Keratinocyte (primary cell): ENCODE measurements around the gene DPM3. TPM values are rescaled to one million over a fixed set of nuclear protein-coding genes. Genes with fewer than 3 reads are reported as not detected.

Source experiments
- DNase-seq: peaks from one replicate; pipeline ENCODE4 v3.0.0-alpha.2; 2011; ENCODE audit warnings: low read depth, missing footprints, low spot score
- FAIRE-seq: peaks from 2 replicates; lab custom pipeline; 2011; peaks lifted over from hg19 to GRCh38; lab: Jason Lieb, UNC
- H2AFZ ChIP-seq: 2 replicates; pipeline ENCODE4 v1.6.0; 2012; ENCODE audit warnings: low read length, control low read depth, inconsistent platforms; ENCODE audit not compliant: control insufficient read depth
- H3K27ac ChIP-seq: 2 replicates; pipeline ENCODE4 v1.5.1; 2011; ENCODE audit warnings: low read length; ENCODE audit not compliant: control insufficient read depth, insufficient read depth
- H3K27me3 ChIP-seq: 3 replicates; pipeline ENCODE4 v1.6.0; 2011; ENCODE audit warnings: low read length; ENCODE audit not compliant: control insufficient read depth, insufficient read depth; ENCODE audit errors: extremely low read depth
- H3K36me3 ChIP-seq, 2 experiments: 2 replicates in 1 of 2; 3 replicates in 1 of 2; pipeline ENCODE4 v1.5.1; 2011; ENCODE audit warnings: low read length in 2 of 2, mild to moderate bottlenecking in 1 of 2; ENCODE audit not compliant: control insufficient read depth in 2 of 2, insufficient read depth in 2 of 2; ENCODE audit errors: extremely low read depth in 1 of 2
- H3K4me1 ChIP-seq: 3 replicates; pipeline ENCODE4 v1.5.1; 2011; ENCODE audit warnings: low read length; ENCODE audit not compliant: control insufficient read depth, insufficient read depth; ENCODE audit errors: extremely low read depth
- H3K4me2 ChIP-seq: 3 replicates; pipeline ENCODE4 v1.6.0; 2011; ENCODE audit warnings: low read depth, low read length; ENCODE audit not compliant: control insufficient read depth, insufficient read depth; ENCODE audit errors: extremely low read depth
- H3K4me3 ChIP-seq, 3 experiments: fragments of 200-600 bp in 1 of 3; sonication (generic) in 1 of 3; 2 replicates in 2 of 3; 3 replicates in 1 of 3; pipeline ENCODE4 v1.5.1; 2011 to 2016; ENCODE audit warnings: low read length in 3 of 3, mild to moderate bottlenecking in 3 of 3, control low read depth in 2 of 3, inconsistent platforms in 1 of 3, low read depth in 1 of 3, mixed read lengths in 1 of 3, mixed run types in 1 of 3, moderate library complexity in 1 of 3; ENCODE audit not compliant: control insufficient read depth in 2 of 3, insufficient read depth in 2 of 3; ENCODE audit errors: extremely low read depth in 1 of 3
- H3K79me2 ChIP-seq: 2 replicates; pipeline ENCODE4 v1.6.0; 2012; ENCODE audit warnings: low read length; ENCODE audit not compliant: control insufficient read depth, insufficient read depth
- H3K9ac ChIP-seq: 3 replicates; pipeline ENCODE4 v1.6.0; 2011; ENCODE audit warnings: low read length; ENCODE audit not compliant: control insufficient read depth, insufficient read depth; ENCODE audit errors: extremely low read depth
- H3K9me1 ChIP-seq: 3 replicates; pipeline ENCODE4 v1.6.0; 2011; ENCODE audit warnings: low read length; ENCODE audit not compliant: control insufficient read depth, insufficient read depth; ENCODE audit errors: extremely low read depth
- H3K9me3 ChIP-seq: 2 replicates; pipeline ENCODE4 v1.5.1; 2012; ENCODE audit warnings: low read depth, low read length; ENCODE audit not compliant: control insufficient read depth
- H4K20me1 ChIP-seq: 3 replicates; pipeline ENCODE4 v1.6.0; 2011; ENCODE audit warnings: low read length; ENCODE audit not compliant: control insufficient read depth, insufficient read depth; ENCODE audit errors: extremely low read depth
- CTCF ChIP-seq, 3 experiments: IDR thresholded peaks in 1 of 3; conservative IDR thresholded peaks in 1 of 3; optimal IDR thresholded peaks in 1 of 3; 2 replicates in 2 of 3; 3 replicates in 1 of 3; pipeline versions ENCODE3 to v1.5.1; 2011; ENCODE audit warnings: low read length in 3 of 3, mild to moderate bottlenecking in 3 of 3, moderate library complexity in 2 of 3, control low read depth in 1 of 3, inconsistent platforms in 1 of 3; ENCODE audit not compliant: insufficient read depth in 2 of 3; ENCODE audit errors: extremely low read depth in 1 of 3
- EZH2 ChIP-seq: IDR thresholded peaks from one replicate; pipeline ENCODE4 v1.6.1; 2012; ENCODE audit warnings: inconsistent platforms, mild to moderate bottlenecking, low read length, moderate library complexity
- dilution Hi-C: fragments of 300-500 bp; cut with MboI; formaldehyde crosslinking; loops from one replicate; pipeline ENCODE4 v1.7.0; 2020; ENCODE audit warnings: low sequenced_read_pairs; ENCODE audit not compliant: extremely low pct_ligation_motif_present
- polyA plus RNA-seq, 5 experiments: library from polyadenylated mRNA; depleted of rRNA in 3 of 5; stranded (reverse) in 3 of 5; stranded (forward) in 1 of 5; unstranded in 1 of 5; fragments of >200 nt; gene quantifications; 1 replicate in 1 of 5; 2 replicates in 3 of 5; 3 replicates in 1 of 5; pipeline versions ENCODE4 v1.2.1 to v1.2.3, GENCODE V29; 2011 to 2012; ENCODE audit warnings: missing spikeins in 2 of 5, low read depth in 1 of 5, low replicate concordance in 1 of 5

The DPM3 gene
- polyA plus RNA-seq, 1 donor (not counting 4 experiments of a cell fraction or from before 2014, with no cell fraction given) = 29.3 TPM

- DNase-seq = no peak
- Histone ChIP-seq H3K9ac (no peak overlapping the region), H3K4me3 (no peak overlapping the region), H3K79me2 (peaks cover 16% of the 10 kb centered on the region), H3K9me3 (no peaks in the 10 kb centered on the region), H3K27me3 (no peaks in the 10 kb centered on the region), H4K20me1 (no peaks in the 10 kb centered on the region), H3K9me1 (no peaks in the 10 kb centered on the region), H3K4me1 (peaks cover 18% of the 10 kb centered on the region), H3K4me2 (no peak overlapping the region), H3K27ac (no peak overlapping the region), H2AFZ (no peak overlapping the region), H3K36me3 (peaks cover 9 to 12% of the 10 kb centered on the region in 2 experiments)
- no peak for FAIRE-seq
- TF ChIP-seq EZH2 = no peak
- TF ChIP-seq CTCF (optimal IDR thresholded peaks at IDR 0.05 in 1 of 3, IDR thresholded peaks at IDR 0.05 in 1 of 3, conservative IDR thresholded peaks at IDR 0.05 in 1 of 3; ENCODE audit: extremely low read depth in 1 of 3, insufficient read depth in 2 of 3, low read length in 3 of 3) = no peak
- dilution Hi-C loops = no loop called here
Measured at GRCh38 chr1:155170806-155171205, 30.5 kb upstream of the DPM3 start.

- peaks cover 16% of the 10 kb centered on the region for H3K79me2 ChIP-seq
- H3K4me1 ChIP-seq = peaks cover 18% of the 10 kb centered on the region
- H3K4me2 ChIP-seq = no peak overlapping the region
- peaks cover 9 to 12% of the 10 kb centered on the region in 2 experiments for H3K36me3 ChIP-seq
- DNase-seq (no peak), FAIRE-seq (no peak)
- no peak overlapping the region for H3K9ac ChIP-seq
- H4K20me1 ChIP-seq = no peaks in the 10 kb centered on the region
- H3K4me3 ChIP-seq = no peak overlapping the region
- dilution Hi-C loops = no loop called here
- no peak overlapping the region for H3K27ac ChIP-seq
- H3K27me3 ChIP-seq = no peaks in the 10 kb centered on the region
- no peaks in the 10 kb centered on the region for H3K9me3 ChIP-seq
- TF ChIP-seq EZH2 (no peak), CTCF (optimal IDR thresholded peaks at IDR 0.05 in 1 of 3, IDR thresholded peaks at IDR 0.05 in 1 of 3, conservative IDR thresholded peaks at IDR 0.05 in 1 of 3; ENCODE audit: extremely low read depth in 1 of 3, insufficient read depth in 2 of 3, low read length in 3 of 3) (no peak)
- no peak overlapping the region for H2AFZ ChIP-seq
- no peaks in the 10 kb centered on the region for H3K9me1 ChIP-seq
Measured at GRCh38 chr1:155170101-155170785, 29.9 kb upstream of the DPM3 start.
